ENCODE results near the gene CYB5B.

GRCh38 chr16:69467080-69467479 is 42.7 kb downstream of the CYB5B start:
- TF ChIP-seq LEF1 (IDR thresholded peaks at IDR 0.05; ENCODE audit: borderline replicate concordance) (no peak), ELF4 (IDR thresholded peaks at IDR 0.05) (no peak), SP1 (IDR thresholded peaks at IDR 0.05) (no peak), HDGF (IDR thresholded peaks at IDR 0.05; ENCODE audit: borderline replicate concordance) (no peak), BHLHE40 (IDR thresholded peaks at IDR 0.05; ENCODE audit: borderline replicate concordance) (no peak), ARNT (IDR thresholded peaks at IDR 0.05) (no peak), ZNF384 (IDR thresholded peaks at IDR 0.05) (no peak), NFRKB (IDR thresholded peaks at IDR 0.05) (no peak), SUZ12 (IDR thresholded peaks at IDR 0.05) (no peak), FOXA1 (IDR thresholded peaks at IDR 0.05) (no peak), FOXM1 (IDR thresholded peaks at IDR 0.05; ENCODE audit: borderline replicate concordance) (no peak), L3MBTL2 (conservative IDR thresholded peaks at IDR 0.05) (no peak), CTBP1 (IDR thresholded peaks at IDR 0.05; ENCODE audit: borderline replicate concordance) (no peak)
